ENCODE data around the gene AGO4. TPM values are rescaled to one million over a fixed set of nuclear protein-coding genes. Genes with fewer than 3 reads are reported as not detected.
"Not testable (repeated sequence)": the region's sequence is repeated elsewhere in the genome, so short reads cannot be mapped to it uniquely, and the experiment has no call there.

The AGO4 gene
- total RNA-seq, 3 donors from 2014 or later, result 20.0 to 27.4 (median 22.4) TPM

DNA sequence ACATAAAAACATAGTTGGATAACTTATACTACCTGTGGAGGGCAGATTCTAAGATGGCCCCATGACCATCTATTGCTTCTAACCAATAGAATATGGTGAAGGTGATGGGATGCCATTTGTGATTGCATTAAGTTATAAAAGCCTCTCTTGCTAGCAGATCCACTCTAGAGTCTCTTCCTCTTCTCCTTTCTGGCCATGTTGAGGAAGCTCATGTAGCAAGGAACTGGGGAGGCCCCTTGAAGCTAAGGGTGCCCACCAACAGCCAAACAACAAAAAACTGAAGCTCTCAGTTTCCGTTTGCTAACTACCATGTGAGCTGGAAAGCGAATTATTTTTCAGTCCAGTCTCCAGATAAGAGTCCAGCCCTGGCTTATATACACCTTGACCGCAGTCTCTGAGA lies 59.2 kb downstream of the AGO4 start:
- Histone ChIP-seq H3K36me3 (no peaks in the 10 kb centered on the region), H3K27me3 (no peaks in the 10 kb centered on the region), H3K4me1 (no peaks in the 10 kb centered on the region), H3K9me3 (no peaks in the 10 kb centered on the region), H3K4me3 (no peak overlapping the region), H3K27ac (no peak overlapping the region)
- intact Hi-C loops (cut with DNase I; ENCODE audit: low total_unique reads), result loop anchor here (10.0 kb wide), 1 partner anchor 1578 kb away; no protein-coding TSS in a partner anchor
- no peak for DNase-seq (ENCODE audit: low spot score in 2 of 2)
- TF ChIP-seq POLR2A (IDR thresholded peaks at IDR 0.05), result no peak
- TF ChIP-seq, protein P1, sequence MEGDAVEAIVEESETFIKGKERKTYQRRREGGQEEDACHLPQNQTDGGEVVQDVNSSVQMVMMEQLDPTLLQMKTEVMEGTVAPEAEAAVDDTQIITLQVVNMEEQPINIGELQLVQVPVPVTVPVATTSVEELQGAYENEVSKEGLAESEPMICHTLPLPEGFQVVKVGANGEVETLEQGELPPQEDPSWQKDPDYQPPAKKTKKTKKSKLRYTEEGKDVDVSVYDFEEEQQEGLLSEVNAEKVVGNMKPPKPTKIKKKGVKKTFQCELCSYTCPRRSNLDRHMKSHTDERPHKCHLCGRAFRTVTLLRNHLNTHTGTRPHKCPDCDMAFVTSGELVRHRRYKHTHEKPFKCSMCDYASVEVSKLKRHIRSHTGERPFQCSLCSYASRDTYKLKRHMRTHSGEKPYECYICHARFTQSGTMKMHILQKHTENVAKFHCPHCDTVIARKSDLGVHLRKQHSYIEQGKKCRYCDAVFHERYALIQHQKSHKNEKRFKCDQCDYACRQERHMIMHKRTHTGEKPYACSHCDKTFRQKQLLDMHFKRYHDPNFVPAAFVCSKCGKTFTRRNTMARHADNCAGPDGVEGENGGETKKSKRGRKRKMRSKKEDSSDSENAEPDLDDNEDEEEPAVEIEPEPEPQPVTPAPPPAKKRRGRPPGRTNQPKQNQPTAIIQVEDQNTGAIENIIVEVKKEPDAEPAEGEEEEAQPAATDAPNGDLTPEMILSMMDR (IDR thresholded peaks at IDR 0.05), result no peak
- TF ChIP-seq POLR2AphosphoS5 (IDR thresholded peaks at IDR 0.05), result no peak

DNA sequence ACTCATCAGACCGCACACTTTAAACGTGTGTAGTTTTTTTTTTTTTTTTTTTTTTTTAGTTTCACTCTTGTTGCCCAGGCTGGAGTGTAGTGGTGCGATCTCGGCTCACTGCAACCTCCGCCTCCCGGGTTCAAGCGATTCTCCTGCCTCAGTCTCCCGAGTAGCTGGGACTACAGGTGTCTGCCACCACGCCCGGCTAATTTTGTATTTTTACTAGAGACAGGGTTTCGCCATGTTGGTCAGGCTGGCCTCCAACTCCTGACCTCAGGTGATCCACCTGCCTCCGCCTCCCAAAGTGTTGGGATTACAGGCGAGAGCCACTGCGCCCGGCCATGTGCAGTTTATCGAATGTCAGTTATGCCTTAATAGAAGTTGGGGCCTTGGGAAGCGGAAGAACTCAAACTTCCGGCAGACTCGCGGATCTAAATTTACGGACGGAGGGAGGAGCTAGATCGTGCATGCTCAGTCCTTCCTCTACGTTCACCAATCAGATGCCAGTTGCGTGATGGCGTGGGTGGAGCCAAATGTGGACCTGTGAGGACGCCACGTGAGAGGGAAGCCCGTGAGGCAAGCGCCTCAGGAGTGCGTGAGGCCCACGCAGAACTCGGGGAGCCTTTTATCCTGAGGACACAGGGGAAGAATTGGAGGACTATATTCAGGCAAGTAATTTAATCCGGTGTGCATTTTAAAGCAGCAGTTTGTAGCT lies 61.6 kb downstream of the AGO4 start:
- H3K27me3 ChIP-seq; H3K9me3 ChIP-seq; DNase-seq (ENCODE audit: low spot score in 2 of 2); H3K27ac ChIP-seq; H3K36me3 ChIP-seq; H3K4me1 ChIP-seq; H3K4me3 ChIP-seq: not testable (repeated sequence)
- intact Hi-C loops (cut with DNase I; ENCODE audit: low total_unique reads), result loop anchor here (10.0 kb wide), 1 partner anchor 1575 kb away; no protein-coding TSS in a partner anchor

DNA sequence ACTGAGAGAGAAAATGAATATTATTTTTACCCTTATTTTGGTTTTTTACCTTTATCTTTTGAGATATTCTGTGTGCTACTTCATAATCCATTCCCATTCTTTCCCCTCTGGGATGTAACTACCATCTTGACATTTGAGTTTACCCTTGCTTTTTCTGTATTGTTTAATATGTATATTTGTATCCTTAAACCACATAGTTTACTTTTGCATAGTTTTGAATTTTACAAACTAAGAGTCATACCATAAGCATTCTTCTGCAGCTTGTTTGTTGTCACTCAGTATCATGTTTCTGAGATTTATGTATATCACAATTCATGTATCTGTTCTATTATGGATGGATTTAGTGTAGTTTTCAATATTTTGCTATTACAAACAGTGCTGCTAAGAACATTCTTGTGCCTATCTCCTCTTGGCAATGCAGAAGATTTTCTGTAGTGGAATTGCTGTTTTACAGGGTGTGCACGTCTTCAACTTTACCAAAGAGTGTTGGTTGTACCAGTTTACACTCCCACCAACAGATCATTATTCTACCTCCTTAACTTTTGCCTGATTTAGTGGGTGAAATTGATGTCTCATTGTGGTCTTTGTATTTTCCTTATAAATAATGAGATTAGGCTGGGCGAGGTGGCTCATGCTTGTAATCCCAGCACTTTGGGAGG lies 63.0 kb downstream of the AGO4 start:
- DNase-seq (ENCODE audit: low spot score in 2 of 2), result no peak
- Histone ChIP-seq H3K27ac (no peak overlapping the region), H3K36me3 (no peaks in the 10 kb centered on the region), H3K27me3 (no peaks in the 10 kb centered on the region), H3K9me3 (no peaks in the 10 kb centered on the region), H3K4me3 (no peak overlapping the region), H3K4me1 (no peaks in the 10 kb centered on the region)
- TF ChIP-seq POLR2AphosphoS5 (IDR thresholded peaks at IDR 0.05), result no peak
- TF ChIP-seq, protein P1 (IDR thresholded peaks at IDR 0.05), result no peak
- no peak for TF ChIP-seq POLR2A (IDR thresholded peaks at IDR 0.05)
- intact Hi-C loops (cut with DNase I; ENCODE audit: low total_unique reads), result no loop called here

DNA sequence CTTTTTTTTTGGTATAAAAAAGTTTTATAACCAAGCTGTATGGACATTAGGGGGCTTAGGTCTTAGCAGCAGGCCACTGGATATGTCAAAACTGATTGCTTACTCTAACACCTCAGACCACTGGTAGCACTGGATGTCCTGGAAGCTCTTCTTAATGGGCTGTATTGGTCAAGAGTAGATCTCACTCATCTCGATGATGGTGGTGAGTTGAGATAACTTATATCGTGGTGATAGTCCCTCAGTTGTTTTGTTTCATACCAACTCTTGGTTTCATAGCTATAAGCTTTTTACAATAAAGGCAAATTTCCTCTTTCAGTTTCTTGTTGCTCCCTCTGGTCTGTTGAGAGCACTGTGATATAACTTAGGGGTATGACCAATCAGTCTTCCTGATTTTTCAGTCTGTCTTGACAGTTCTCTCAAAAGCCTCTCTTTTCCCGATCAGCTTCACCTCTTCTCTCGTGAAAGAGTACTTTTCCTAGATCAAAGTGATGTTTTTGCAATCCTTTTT lies 65.5 kb downstream of the AGO4 start:
- Histone ChIP-seq H3K4me3 (no peak overlapping the region), H3K36me3 (no peaks in the 10 kb centered on the region), H3K9me3 (no peaks in the 10 kb centered on the region), H3K27ac (no peak overlapping the region), H3K27me3 (no peaks in the 10 kb centered on the region), H3K4me1 (no peaks in the 10 kb centered on the region)
- DNase-seq (ENCODE audit: low spot score in 2 of 2), result no peak
- TF ChIP-seq POLR2AphosphoS5 (IDR thresholded peaks at IDR 0.05) (no peak), POLR2A (IDR thresholded peaks at IDR 0.05) (no peak)
- TF ChIP-seq, protein P1 (IDR thresholded peaks at IDR 0.05), result no peak
- intact Hi-C loops (cut with DNase I; ENCODE audit: low total_unique reads), result no loop called here

DNA sequence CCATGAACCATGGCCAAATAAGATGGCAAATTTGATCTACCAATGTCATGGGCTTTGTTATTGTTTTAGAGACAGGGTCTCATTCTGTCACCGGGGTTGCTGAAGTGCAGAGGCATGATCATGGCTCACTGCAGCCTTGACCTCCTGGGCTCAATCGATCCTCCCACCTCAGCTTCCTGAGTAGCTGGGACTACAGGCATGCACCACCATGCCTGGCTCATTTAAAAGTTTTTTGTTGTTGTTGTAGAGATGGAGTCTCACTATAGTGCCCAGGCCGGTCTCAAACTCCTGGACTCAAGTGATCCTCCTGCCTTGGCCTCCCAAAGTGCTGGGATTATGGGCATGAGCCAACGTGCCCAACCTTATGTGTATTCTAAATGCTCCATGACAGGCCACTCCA lies 66.3 kb downstream of the AGO4 start:
- DNase-seq (ENCODE audit: low spot score in 2 of 2); intact Hi-C loops (cut with DNase I; ENCODE audit: low total_unique reads); H3K27ac ChIP-seq; H3K4me3 ChIP-seq; H3K4me1 ChIP-seq; H3K36me3 ChIP-seq; H3K9me3 ChIP-seq; H3K27me3 ChIP-seq: not testable (repeated sequence)

DNA sequence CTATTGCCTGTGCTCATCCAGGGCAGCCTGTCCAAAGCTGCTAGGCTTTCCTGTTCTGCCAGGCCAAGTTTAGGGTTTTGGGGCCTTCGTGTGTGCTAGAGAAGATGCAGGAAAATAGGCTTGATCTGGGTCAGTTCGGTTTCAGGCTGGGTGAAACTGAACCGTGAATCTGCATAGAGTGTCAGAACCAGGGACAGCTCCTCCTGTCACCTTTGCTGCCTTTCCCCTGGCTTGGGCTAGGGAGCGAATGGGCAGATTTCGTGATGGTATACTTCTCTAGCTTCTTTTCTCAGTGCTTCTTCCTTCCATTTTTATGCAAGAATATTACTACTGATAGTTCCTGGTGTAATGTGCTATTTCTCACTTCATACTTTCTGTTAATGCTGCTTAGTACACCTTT lies 69.2 kb downstream of the AGO4 start:
- H3K9me3 ChIP-seq, result no peaks in the 10 kb centered on the region
- H3K4me3 ChIP-seq, result no peak overlapping the region
- no peak for TF ChIP-seq POLR2A (IDR thresholded peaks at IDR 0.05)
- TF ChIP-seq, protein P1 (IDR thresholded peaks at IDR 0.05), result no peak
- TF ChIP-seq POLR2AphosphoS5 (IDR thresholded peaks at IDR 0.05), result no peak
- no peaks in the 10 kb centered on the region for H3K4me1 ChIP-seq
- no peak overlapping the region for H3K27ac ChIP-seq
- DNase-seq (ENCODE audit: low spot score in 2 of 2), result no peak
- intact Hi-C loops (cut with DNase I; ENCODE audit: low total_unique reads), result no loop called here
- no peaks in the 10 kb centered on the region for H3K36me3 ChIP-seq
- no peaks in the 10 kb centered on the region for H3K27me3 ChIP-seq
